Spleen (tissue), 11 donors: Measurements from ENCODE around the gene MYCN. TPM values are rescaled to one million over a fixed set of nuclear protein-coding genes. Genes with fewer than 3 reads are reported as not detected.

Source experiments
- DNase-seq: peaks from one replicate; pipeline ENCODE4 v3.0.0-alpha.2; 2020
- H3K27ac ChIP-seq, 8 donors: fragments of 200-600 bp; sonication (generic) in 7 of 8; 1 replicate in 4 of 8; 2 replicates in 4 of 8; pipeline versions ENCODE4 v1.5.0 to v1.8.0; 2016 to 2021; ENCODE audit warnings: inconsistent platforms in 4 of 8, mild to moderate bottlenecking in 4 of 8, moderate library complexity in 1 of 8
- H3K27me3 ChIP-seq, 7 donors: fragments of 200-600 bp; sonication (generic) in 6 of 7; replicated peaks in 1 of 7; 1 replicate in 4 of 7; 2 replicates in 3 of 7; pipeline versions ENCODE4 v1.5.0 to v1.8.0; 2016 to 2021; ENCODE audit warnings: inconsistent platforms in 3 of 7, mild to moderate bottlenecking in 1 of 7
- H3K36me3 ChIP-seq, 6 donors: fragments of 200-600 bp; sonication (generic) in 5 of 6; 1 replicate in 4 of 6; 2 replicates in 2 of 6; pipeline versions ENCODE4 v1.5.0 to v1.8.0; 2016 to 2021; ENCODE audit warnings: inconsistent platforms in 2 of 6
- H3K4me1 ChIP-seq, 6 donors: fragments of 200-600 bp; sonication (generic) in 5 of 6; 1 replicate in 3 of 6; 2 replicates in 3 of 6; pipeline versions ENCODE4 v1.5.0 to v1.8.0; 2016 to 2021; ENCODE audit warnings: inconsistent platforms in 3 of 6
- H3K4me3 ChIP-seq, 8 donors: fragments of 200-600 bp; sonication (generic) in 7 of 8; 1 replicate in 4 of 8; 2 replicates in 4 of 8; pipeline versions ENCODE4 v1.5.0 to v1.8.0; 2016 to 2021; ENCODE audit warnings: inconsistent platforms in 4 of 8, mild to moderate bottlenecking in 4 of 8, moderate library complexity in 2 of 8
- H3K9me3 ChIP-seq, 8 donors: fragments of 200-600 bp; sonication (generic) in 7 of 8; 1 replicate in 4 of 8; 2 replicates in 4 of 8; pipeline versions ENCODE4 v1.5.0 to v1.8.0; 2016 to 2021; ENCODE audit warnings: inconsistent platforms in 4 of 8
- CTCF ChIP-seq, 11 experiments: fragments of 200-600 bp in 7 of 11; fragments of 450-650 bp in 4 of 11; sonication (generic) in 4 of 11; IDR thresholded peaks in 8 of 11; conservative IDR thresholded peaks in 3 of 11; 1 replicate in 7 of 11; 2 replicates in 4 of 11; pipeline versions ENCODE4 v1.4.0 to v1.8.0; 2016 to 2021; ENCODE audit warnings: antibody characterized with exemption in 11 of 11, inconsistent platforms in 4 of 11, mild to moderate bottlenecking in 1 of 11
- POLR2A ChIP-seq, 3 donors: fragments of 450-650 bp; IDR thresholded peaks; one replicate each; pipeline ENCODE4 v1.5.1; 2017; ENCODE audit warnings: antibody characterized with exemption in 3 of 3, mild to moderate bottlenecking in 1 of 3
- POLR2AphosphoS5 ChIP-seq, 3 donors: sonication (generic); formaldehyde crosslinking; IDR thresholded peaks; one replicate each; pipeline ENCODE4 v1.5.1; 2017; ENCODE audit warnings: antibody characterized with exemption in 3 of 3
- WGBS, 5 donors: extraction: QIAGEN DNeasy Blood & Tissue Kit in 3 of 5; methylation state at CpG; one replicate each; pipeline versions ENCODE4 v1.1.5 to v1.1.7; 2013 to 2018; 5-methylcytosine and 5-hydroxymethylcytosine counted together
- intact Hi-C: fragments of 100-400 bp; cut with DNase I; formaldehyde crosslinking; loops from one replicate; pipeline ENCODE4 v1.15.0; 2023; ENCODE audit warnings: low total_unique reads
- polyA plus RNA-seq, 3 donors: library from polyadenylated mRNA; stranded (reverse); fragments of 200-250 nt; gene quantifications; one replicate each; pipeline ENCODE4 v1.2.1, GENCODE V29; 2013
- total RNA-seq, 7 donors: library from RNA; depleted of rRNA in 3 of 7; stranded (reverse); fragments of >200 nt in 3 of 7; fragmentation: NEBNext Ultra II Directional in 4 of 7; extraction: Animal tissue kit (Norgen Biotek cat#: 25700) in 4 of 7; gene quantifications; one replicate each; pipeline versions ENCODE4 v1.1.0 to v1.2.1, GENCODE V29; 2016 to 2021
- donor health status: healthy with polysubstance abuse.
- donor health status: DM: no; HTN: no; CAD: no; lungs with moderate emphysema.
- donor health status: DM: no; HTN: no; CAD: no.
- donor health status: Bipolar disorder and iron deficiency.
- donor health status: healthy.
- donor health status: DM: no; HTN: no; CAD: no.
- donor health status: DM: yes; HTN: yes; CAD: no.

The MYCN gene
- total and polyA plus RNA-seq, 10 donors: 0.03 to 1.3 (median 0.33) TPM; not detected in 2

DNA sequence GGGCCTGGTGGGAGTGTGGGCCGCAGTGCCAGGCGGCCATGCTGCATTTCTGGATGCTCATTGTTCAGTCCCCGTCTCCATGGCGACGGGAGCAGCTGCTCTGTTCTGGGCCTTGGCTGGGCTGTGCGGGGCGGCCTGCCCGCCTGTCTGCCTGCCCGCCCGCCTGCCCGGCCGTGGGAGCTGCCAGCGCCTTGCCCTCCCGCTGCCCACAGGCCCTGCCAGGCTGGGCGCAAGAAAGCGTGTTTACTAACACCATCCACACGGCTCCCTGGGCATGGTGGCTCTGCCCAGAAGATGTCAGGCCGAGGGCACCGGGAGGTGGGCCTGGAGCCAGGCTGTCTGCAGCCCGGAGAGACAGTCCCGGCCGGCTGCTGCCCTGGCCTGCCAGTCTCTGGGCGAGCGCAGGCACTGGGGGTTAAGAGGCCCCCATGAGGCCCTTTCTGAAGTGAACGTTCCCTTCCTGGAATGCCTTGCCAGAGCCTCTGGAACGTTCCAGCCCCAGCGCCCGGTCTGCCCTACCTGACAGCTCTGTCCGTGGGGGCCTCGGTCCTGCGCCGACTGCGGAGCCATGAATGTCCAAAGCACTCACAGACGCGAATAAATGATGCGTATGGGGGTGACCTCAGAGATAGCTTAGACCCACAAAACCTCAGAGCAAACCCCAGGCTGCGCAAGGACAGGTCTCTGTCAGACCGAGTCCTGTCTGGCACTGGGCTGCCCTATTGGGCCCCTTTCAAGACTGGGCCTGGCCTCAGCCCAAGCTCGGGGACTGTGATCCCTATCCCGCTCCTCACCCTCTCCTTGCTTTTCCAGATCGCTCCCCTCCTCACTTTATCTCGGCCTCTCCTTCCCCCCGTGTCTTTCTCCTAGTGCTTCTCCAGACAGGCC, 44.3 kb downstream of the MYCN start:
- Histone ChIP-seq H3K9me3 (no peaks in the 10 kb centered on the region), H3K27me3 (peaks cover 0 to 6% (median 0%) of the 10 kb centered on the region in 7 donors), H3K4me3 (no peak overlapping the region), H3K4me1 (no peaks in the 10 kb centered on the region), H3K27ac (no peak overlapping the region), H3K36me3 (no peaks in the 10 kb centered on the region)
- WGBS, 5 donors: 92 to 95% (median 94%) methylated on average over 26 to 43 of the region's 43 CpGs
- no peak for TF ChIP-seq CTCF (IDR thresholded peaks at IDR 0.05 in 8 of 11, conservative IDR thresholded peaks at IDR 0.05 in 3 of 11)
- TF ChIP-seq POLR2A (IDR thresholded peaks at IDR 0.05): no peak
- no peak for TF ChIP-seq POLR2AphosphoS5 (IDR thresholded peaks at IDR 0.05)
- DNase-seq: no peak
- intact Hi-C loops: no loop called here

GRCh38 chr2:15985531-15985930, 45.2 kb downstream of the MYCN start:
- DNase-seq: no peak
- no peak for TF ChIP-seq POLR2AphosphoS5 (IDR thresholded peaks at IDR 0.05)
- TF ChIP-seq POLR2A (IDR thresholded peaks at IDR 0.05): no peak
- no peak for TF ChIP-seq CTCF (IDR thresholded peaks at IDR 0.05 in 8 of 11, conservative IDR thresholded peaks at IDR 0.05 in 3 of 11)
- H3K4me1 ChIP-seq: no peaks in the 10 kb centered on the region
- no peak overlapping the region for H3K27ac ChIP-seq
- H3K9me3 ChIP-seq: no peaks in the 10 kb centered on the region
- intact Hi-C loops: no loop called here
- no peak overlapping the region for H3K4me3 ChIP-seq
- no peaks in the 10 kb centered on the region for H3K36me3 ChIP-seq
- WGBS, 5 donors: 88 to 95% (median 93%) methylated on average over 7 of the region's 7 CpGs
- peaks cover 0 to 6% (median 0%) of the 10 kb centered on the region in 7 donors for H3K27me3 ChIP-seq

GRCh38 chr2:15986068-15986560, 45.8 kb downstream of the MYCN start:
- intact Hi-C loops: no loop called here
- no peak for DNase-seq
- Histone ChIP-seq H3K27ac (no peak overlapping the region), H3K9me3 (no peaks in the 10 kb centered on the region), H3K4me1 (no peaks in the 10 kb centered on the region), H3K27me3 (peaks cover 0 to 6% (median 0%) of the 10 kb centered on the region in 7 donors), H3K4me3 (no peak overlapping the region), H3K36me3 (no peaks in the 10 kb centered on the region)
- TF ChIP-seq POLR2AphosphoS5 (IDR thresholded peaks at IDR 0.05) (no peak), POLR2A (IDR thresholded peaks at IDR 0.05) (no peak), CTCF (IDR thresholded peaks at IDR 0.05 in 8 of 11, conservative IDR thresholded peaks at IDR 0.05 in 3 of 11) (no peak)
- WGBS, 5 donors: 66 to 81% (median 78%) methylated on average over 9 of the region's 9 CpGs

GRCh38 chr2:15986644-15987043, 46.3 kb downstream of the MYCN start:
- WGBS, 5 donors: 52 to 74% (median 71%) methylated on average over 4 of the region's 4 CpGs
- Histone ChIP-seq H3K36me3 (no peaks in the 10 kb centered on the region), H3K9me3 (no peaks in the 10 kb centered on the region), H3K4me3 (no peak overlapping the region), H3K27me3 (peaks cover 0 to 6% (median 0%) of the 10 kb centered on the region in 7 donors), H3K27ac (no peak overlapping the region), H3K4me1 (no peaks in the 10 kb centered on the region)
- intact Hi-C loops: no loop called here
- TF ChIP-seq POLR2AphosphoS5 (IDR thresholded peaks at IDR 0.05): no peak
- TF ChIP-seq POLR2A (IDR thresholded peaks at IDR 0.05): no peak
- no peak for TF ChIP-seq CTCF (IDR thresholded peaks at IDR 0.05 in 8 of 11, conservative IDR thresholded peaks at IDR 0.05 in 3 of 11)
- DNase-seq: no peak
